SIG-M5 (cell line): ENCODE results near the gene CCDC136.

ENCODE experiments used
- DNase-seq: peaks from one replicate; lab custom pipeline; 2025; lab: John Stamatoyannopoulos, UW

Gene CCDC136

GRCh38 chr7:128844777-128845311 is 53.1 kb downstream of the CCDC136 start:
- DNase-seq = no peak

GRCh38 chr7:128845475-128845874 is 53.7 kb downstream of the CCDC136 start:
- no peak for DNase-seq

- no peak for DNase-seq
Measured at GRCh38 chr7:128845987-128846386, 54.2 kb downstream of the CCDC136 start.

GRCh38 chr7:128846781-128847444 is 55.1 kb downstream of the CCDC136 start:
- DNase-seq = no peak

- no peak for DNase-seq
Measured at GRCh38 chr7:128847721-128848211, 56.0 kb downstream of the CCDC136 start.

GRCh38 chr7:128848289-128849155 is 56.8 kb downstream of the CCDC136 start:
- no peak for DNase-seq

- no peak for DNase-seq
Measured at GRCh38 chr7:128849156-128849515, 57.4 kb downstream of the CCDC136 start.

- no peak for DNase-seq
Measured at GRCh38 chr7:128849804-128850490, 58.2 kb downstream of the CCDC136 start.

GRCh38 chr7:128852537-128853254 is 60.9 kb downstream of the CCDC136 start:
- DNase-seq = no peak

- DNase-seq = no peak
Measured at GRCh38 chr7:128853799-128854198, 62.0 kb downstream of the CCDC136 start.

- DNase-seq = no peak
Measured at GRCh38 chr7:128854396-128854795, 62.6 kb downstream of the CCDC136 start.

- no peak for DNase-seq
Measured at GRCh38 chr7:128855559-128855958, 63.8 kb downstream of the CCDC136 start.

GRCh38 chr7:128856001-128856718 is 64.4 kb downstream of the CCDC136 start:
- no peak for DNase-seq

- DNase-seq = no peak
Measured at GRCh38 chr7:128858380-128859231, 66.8 kb downstream of the CCDC136 start.

- no peak for DNase-seq
Measured at GRCh38 chr7:128859232-128860157, 67.7 kb downstream of the CCDC136 start.

- no peak for DNase-seq
Measured at GRCh38 chr7:128860158-128861073, 68.6 kb downstream of the CCDC136 start.

GRCh38 chr7:128861957-128862570 is 70.3 kb downstream of the CCDC136 start:
- no peak for DNase-seq
